Astrocyte (in vitro differentiated cells and primary cell): Measurements from ENCODE around the gene OR2T3.
"Not testable (repeated sequence)": the region's sequence is repeated elsewhere in the genome, so short reads cannot be mapped to it uniquely, and the experiment has no call there.

Experiments used
- CTCF ChIP-seq: IDR thresholded peaks from 2 replicates; pipeline ENCODE4 v1.5.1; 2011; ENCODE audit warnings: low read depth, mild to moderate bottlenecking, inconsistent platforms, low read length, moderate library complexity; ENCODE audit not compliant: insufficient read depth
- EZH2 ChIP-seq: IDR thresholded peaks from 2 replicates; pipeline ENCODE4 v1.6.1; 2012; ENCODE audit warnings: mild to moderate bottlenecking, low read length, inconsistent platforms; ENCODE audit not compliant: insufficient read depth

GRCh38 chr1:248449821-248450465 is 23.2 kb upstream of the OR2T3 start:
- not testable (repeated sequence) for TF ChIP-seq CTCF, EZH2
